Fibroblast of skin of scalp (primary cell): ENCODE results near the gene CAMTA1.
A peak's percentile ranks its signal among the peaks of the same experiment; 100 is the strongest.
"Not testable (repeated sequence)": the region's sequence is repeated elsewhere in the genome, so short reads cannot be mapped to it uniquely, and the experiment has no call there.

ENCODE experiments used
- DNase-seq: peaks from one replicate; pipeline ENCODE4 v3.0.0-alpha.2; 2013

Gene CAMTA1

GRCh38 chr1:7675431-7676273 is 890.4 kb downstream of the CAMTA1 start:
- DNase-seq = no peak

- DNase-seq = no peak
These were observed 891.2 kb downstream of the CAMTA1 start for GRCh38 chr1:7676274-7676945.

DNA sequence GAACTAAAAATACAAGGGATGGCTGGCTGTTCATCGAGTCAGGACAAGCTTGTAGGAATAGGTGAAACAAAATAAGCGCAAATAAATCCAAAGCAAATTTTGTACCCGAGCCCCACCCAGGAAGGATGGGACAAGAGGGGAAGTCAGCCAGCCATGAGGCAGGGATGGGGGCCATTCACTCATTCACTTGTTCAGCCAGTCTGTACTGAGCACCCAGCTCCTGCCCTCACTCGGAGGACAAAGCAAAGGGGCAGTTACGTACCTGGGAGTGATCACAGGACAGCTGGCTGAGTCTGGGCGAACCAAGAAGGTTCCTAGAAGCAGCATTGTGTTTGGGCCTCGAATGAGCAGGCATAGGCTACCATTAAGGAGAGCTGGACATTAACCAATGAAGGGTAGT is 891.9 kb downstream of the CAMTA1 start:
- DNase-seq = no peak

- DNase-seq = no peak
These were observed 892.6 kb downstream of the CAMTA1 start for GRCh38 chr1:7677815-7678214.

- no peak for DNase-seq
These were observed 893.4 kb downstream of the CAMTA1 start for GRCh38 chr1:7678491-7679158.

- no peak for DNase-seq
These were observed 894.1 kb downstream of the CAMTA1 start for GRCh38 chr1:7679159-7679872.

- no peak for DNase-seq
These were observed 894.6 kb downstream of the CAMTA1 start for GRCh38 chr1:7679873-7680206.

DNA sequence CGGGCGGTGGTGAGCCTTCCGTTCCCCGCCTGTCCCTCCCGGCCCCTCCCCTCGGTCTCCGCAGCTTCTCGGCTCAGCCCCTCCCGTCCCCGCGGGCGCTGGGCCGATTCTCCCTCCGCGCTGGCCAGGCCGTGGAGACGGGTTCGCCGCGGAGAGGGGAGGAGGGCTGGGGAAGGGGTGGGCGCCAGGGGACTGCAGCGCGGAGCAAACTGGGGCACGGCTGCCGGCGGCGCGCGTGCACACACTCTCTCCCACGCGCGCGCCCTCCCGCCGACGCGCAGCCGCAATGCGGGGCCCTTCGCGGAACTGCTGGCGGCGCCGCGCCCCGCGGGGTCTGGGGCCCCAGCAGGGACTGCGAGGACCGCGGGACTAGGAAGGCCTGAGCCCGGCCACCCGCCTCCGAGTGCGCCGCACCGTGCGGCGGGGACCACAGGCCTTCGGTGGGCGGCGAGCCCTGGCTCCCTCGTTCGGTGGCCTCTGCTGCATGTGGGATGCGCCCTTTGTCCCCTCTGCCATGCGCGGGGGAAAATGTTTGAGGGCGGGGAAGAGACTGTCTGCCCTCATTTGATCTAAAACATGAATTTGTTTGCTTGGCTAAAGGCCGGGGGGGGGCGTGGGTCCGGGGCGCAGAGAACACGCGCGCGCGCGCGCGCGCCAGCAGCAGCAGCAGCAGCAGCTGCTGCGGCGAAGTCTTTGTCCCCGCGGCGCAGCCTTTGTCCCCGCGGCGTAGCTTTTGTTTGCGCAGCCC is 895.1 kb downstream of the CAMTA1 start:
- DNase-seq = peak; percentile 56

- no peak for DNase-seq
These were observed 895.7 kb downstream of the CAMTA1 start for GRCh38 chr1:7680955-7681268.

- DNase-seq = no peak
These were observed 896.1 kb downstream of the CAMTA1 start for GRCh38 chr1:7681401-7681800.

GRCh38 chr1:7683521-7683920 is 898.3 kb downstream of the CAMTA1 start:
- no peak for DNase-seq

DNA sequence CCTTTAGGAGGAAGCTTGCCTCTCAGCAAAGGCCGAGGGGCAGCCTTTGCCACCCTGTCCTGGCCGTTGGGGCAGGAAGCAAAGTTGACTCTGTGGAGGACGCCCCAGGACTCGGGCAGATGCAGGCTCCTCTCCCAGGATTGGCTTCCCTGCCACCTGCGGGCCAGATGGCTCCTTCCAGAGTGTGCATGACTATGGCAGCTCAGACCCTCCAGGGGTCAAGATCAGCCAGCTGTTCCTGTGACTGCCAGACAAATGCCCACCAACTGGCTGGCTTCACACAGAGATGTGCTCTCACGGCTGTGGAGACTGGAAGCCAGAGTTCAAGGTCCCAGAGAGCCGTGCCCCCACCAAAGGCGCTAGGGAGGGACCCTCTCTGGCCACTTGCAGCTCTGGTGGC is 898.9 kb downstream of the CAMTA1 start:
- no peak for DNase-seq

DNA sequence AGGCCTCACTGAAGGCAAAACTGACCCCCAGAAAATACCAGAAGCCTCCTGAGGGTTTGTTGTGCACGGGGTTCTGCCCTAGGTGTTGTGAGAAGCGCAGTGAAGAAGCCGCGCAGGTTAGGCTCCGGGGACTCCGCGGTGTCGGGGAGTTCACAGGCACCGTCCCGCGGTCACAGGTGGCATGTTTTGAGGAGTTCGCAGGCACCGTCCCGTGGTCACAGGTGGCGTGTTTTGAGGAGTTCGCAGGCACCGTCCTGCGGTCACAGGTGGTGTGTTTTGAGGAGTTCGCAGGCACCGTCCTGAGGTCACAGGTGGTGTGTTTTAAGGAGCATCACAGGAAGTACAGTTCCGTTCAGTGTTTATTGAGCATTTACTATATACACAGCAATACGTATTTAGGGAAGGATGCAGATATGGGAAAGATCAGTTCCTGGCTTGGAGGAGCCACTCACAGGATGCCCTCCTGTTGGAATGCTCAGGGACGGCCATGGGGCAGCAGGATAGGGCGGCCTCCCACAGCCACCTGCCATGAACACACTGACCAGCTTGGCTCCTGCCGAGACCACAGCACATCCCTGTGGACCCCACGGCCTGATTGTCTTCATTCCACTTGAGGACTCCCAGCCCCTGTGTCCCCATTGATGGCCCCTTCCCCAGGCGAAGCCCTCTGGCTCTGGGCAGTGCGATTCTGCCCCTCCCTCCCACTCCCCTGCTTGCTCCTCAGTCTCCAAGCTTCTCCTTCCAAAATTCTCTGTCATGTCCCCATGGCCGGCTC is 899.8 kb downstream of the CAMTA1 start:
- no peak for DNase-seq

DNA sequence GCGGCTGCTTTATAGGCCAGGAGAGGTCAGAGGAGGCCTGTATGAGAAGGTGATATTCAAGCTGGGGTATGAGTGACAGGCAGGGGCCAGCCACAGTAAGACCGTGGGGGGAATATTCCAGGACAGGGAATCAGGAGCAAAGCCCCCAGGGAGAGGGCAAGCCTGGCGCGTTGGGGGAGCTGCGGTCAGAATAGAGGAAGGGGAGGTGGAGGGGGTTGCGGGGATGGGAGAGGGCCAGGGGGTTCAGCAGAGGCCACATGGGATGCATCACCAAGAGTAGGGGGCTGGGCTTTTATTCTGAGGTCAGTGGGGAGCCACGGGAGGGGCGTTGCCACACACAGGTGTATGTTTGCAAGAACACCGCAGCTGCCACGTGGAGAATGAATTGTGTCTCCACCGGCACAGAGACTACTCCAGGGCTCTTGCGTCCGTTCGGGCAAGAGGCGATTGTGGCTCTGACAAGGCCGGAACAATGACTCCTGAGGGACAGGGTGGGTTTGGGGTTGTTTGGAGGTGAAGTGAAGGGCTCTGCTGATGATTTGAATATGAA is 901.1 kb downstream of the CAMTA1 start:
- DNase-seq = no peak

DNA sequence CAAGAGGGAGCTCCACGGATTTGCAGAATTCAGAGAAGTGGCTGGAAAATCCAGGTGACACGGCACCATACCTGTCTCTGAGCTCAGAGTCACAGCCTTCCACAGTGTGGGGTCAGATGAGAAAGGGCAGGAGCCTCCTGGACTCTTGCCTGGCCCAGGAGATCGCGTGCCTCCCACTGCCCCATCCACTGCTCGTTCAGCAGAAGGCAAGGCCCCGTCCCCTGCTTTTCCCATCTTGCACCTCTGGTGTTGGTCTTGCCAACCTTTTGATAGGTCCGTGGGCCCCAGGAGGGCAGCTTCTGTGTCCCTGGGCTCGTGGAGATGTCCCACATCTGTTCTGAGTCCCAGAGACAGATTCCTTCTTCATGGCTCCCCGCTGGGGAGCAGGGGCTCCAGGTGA is 902.2 kb downstream of the CAMTA1 start:
- no peak for DNase-seq

DNA sequence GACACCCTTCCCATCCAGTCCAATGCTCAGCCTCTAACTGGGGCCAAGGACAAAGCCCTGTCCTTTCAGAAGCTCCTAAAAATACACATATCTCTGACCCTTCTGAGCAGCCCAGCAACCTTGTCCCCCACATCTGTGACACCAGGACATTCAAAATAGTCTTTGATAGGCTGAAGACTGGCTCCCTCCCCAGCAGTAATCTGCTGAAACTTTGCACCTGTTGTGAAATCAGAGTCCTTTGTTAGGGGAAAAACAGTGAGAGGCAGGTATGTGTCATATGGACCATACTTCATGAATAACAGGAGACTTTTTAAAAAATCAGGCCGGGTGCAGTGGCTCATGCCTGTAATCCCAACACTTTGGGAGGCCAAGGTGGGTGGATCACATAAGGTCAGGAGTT is 903.4 kb downstream of the CAMTA1 start:
- DNase-seq = no peak

DNA sequence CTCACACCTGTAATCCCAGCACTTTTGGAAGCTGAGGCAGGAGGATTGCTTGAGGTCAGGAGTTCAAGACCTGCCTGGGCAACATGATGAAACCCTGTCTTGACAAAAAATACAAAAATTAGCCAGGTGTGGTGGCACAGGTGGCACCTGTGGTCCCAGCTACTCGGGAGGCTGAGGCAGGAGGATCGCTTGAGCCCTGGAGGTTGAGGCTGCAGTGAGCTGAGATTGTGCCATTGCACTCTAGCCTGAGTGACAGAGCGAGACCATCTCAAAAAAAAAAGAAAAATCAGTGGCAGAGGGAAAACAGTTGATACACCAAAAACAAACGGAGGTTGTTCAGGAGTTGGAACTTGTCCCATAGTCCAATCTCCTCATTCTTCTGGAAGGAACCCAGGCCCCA is 904.1 kb downstream of the CAMTA1 start:
- DNase-seq = not testable (repeated sequence)

- no peak for DNase-seq
These were observed 904.8 kb downstream of the CAMTA1 start for GRCh38 chr1:7690076-7690475.

DNA sequence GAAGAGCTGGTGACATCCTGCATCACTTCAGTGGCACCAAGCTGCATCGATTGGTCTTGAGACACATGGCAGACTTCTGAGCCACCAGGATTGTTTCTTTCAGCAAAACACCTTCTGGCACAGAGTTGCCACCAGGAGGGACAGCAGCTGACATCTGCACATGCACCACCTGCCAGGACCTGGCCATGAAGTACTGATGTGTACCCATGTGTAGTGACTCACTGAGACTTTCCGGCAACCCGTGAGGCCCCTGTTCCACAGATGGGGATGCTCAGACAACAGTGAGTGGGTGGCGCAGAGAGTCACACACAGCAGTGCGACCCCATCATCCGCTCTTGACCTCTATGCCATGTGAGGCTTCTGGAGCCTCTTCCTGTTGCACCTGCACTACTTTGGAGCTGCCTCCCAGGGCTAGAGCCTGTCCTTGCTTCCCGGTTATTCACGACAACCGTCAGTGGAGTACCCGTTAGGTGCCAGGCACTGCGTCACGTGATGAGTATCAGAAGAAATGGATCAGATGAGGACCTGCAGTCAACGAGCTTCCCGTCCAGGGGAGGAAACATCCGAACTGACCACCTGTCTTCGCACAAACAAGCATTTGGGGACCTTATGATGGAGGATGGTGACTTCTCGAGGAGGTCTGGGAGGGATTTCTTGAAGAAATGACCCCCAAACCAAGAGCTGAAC is 905.4 kb downstream of the CAMTA1 start:
- no peak for DNase-seq

DNA sequence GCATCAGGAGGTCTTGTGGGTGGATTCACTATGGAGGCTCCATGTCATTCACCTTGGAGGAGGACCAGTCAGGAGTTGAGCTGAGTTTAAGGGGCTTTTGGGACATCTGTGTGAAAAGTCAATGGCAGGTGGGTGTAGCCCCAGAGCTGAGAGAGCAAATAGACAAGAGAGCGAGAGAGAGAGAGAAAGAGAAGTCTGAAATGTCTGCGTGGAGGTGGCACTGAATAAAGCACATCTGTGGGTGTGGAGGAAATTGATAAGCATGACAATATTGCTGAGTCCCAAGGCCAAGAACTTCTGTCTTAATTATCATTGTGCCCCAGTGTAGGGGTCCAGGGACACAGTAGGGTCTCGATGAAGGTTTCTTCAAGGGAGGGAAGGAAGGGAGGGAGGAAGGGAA is 906.3 kb downstream of the CAMTA1 start:
- DNase-seq = no peak

- no peak for DNase-seq
These were observed 906.8 kb downstream of the CAMTA1 start for GRCh38 chr1:7692005-7692404.
